ENCODE data around the gene SLC37A1.

SLC37A1 gene

DNA sequence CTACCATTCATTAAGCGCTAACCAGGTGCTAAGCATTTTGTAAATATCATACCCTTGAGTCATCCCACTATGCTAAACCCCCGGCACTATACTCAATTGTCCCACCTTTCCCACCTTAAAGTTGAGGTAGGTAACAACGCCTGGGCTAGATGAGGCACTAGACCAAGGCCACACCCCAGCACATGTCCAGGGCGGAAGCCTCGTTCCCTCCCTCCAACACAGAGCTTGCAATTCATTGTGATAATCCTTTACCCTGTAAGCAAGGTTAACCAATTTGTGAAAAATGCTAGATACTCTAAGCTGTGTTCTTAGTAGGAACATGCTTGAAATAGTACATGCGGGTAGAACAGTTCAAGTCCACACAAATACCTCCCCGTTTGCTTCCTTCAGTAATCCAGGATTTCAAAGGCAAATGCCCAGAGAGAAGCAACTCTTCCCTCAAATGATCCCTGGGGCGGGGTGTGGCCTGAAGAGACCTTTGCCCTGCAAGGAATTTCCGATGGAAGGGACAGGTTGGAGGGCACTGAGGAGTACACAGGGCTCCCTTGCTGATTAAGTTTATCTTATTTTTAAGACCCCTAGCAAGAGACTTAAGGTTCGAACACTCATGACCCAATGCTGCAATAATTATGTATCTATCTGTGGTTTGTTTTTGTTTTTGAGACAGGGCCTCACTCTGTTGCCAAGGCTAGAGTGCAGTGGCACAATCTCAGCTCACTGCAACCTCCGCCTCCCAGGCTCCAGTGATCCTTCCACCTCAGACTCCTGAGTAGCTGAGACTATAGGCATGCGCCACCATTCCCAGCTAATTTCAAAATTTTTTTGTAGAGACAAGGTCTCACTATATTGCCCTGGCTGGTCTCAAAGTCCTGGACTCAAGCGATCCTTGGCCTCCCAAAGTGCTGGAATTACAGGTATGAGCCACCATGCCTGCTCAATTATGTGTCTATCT is 20.3 kb upstream of the SLC37A1 start:
- no peak overlapping the region for H3K27ac ChIP-seq (ENCODE audit: low read depth, low read length)
- no peaks in the 10 kb centered on the region for H4K20me1 ChIP-seq (ENCODE audit: low read depth, low read length)
- no peaks in the 10 kb centered on the region for H3F3A ChIP-seq (ENCODE audit: insufficient read depth)
- H3K9me2 ChIP-seq (replicated peaks; ENCODE audit: insufficient read depth, low read length), result no peaks in the 10 kb centered on the region
- H3K9me3 ChIP-seq (ENCODE audit: insufficient read depth, low read length), result no peaks in the 10 kb centered on the region
- H3K27me3 ChIP-seq (ENCODE audit: low read length), result no peaks in the 10 kb centered on the region
- no peak overlapping the region for H2AFZ ChIP-seq (ENCODE audit: low read depth, low read length, severe bottlenecking)
- no peak overlapping the region for H3K4me2 ChIP-seq (ENCODE audit: low read depth, low read length, poor library complexity, severe bottlenecking)
- H3K79me2 ChIP-seq (ENCODE audit: insufficient read depth, low read length), result no peaks in the 10 kb centered on the region
- no peaks in the 10 kb centered on the region for H3K36me3 ChIP-seq (ENCODE audit: low read length)
- TF ChIP-seq, protein P1, sequence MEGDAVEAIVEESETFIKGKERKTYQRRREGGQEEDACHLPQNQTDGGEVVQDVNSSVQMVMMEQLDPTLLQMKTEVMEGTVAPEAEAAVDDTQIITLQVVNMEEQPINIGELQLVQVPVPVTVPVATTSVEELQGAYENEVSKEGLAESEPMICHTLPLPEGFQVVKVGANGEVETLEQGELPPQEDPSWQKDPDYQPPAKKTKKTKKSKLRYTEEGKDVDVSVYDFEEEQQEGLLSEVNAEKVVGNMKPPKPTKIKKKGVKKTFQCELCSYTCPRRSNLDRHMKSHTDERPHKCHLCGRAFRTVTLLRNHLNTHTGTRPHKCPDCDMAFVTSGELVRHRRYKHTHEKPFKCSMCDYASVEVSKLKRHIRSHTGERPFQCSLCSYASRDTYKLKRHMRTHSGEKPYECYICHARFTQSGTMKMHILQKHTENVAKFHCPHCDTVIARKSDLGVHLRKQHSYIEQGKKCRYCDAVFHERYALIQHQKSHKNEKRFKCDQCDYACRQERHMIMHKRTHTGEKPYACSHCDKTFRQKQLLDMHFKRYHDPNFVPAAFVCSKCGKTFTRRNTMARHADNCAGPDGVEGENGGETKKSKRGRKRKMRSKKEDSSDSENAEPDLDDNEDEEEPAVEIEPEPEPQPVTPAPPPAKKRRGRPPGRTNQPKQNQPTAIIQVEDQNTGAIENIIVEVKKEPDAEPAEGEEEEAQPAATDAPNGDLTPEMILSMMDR (IDR thresholded peaks at IDR 0.05; ENCODE audit: insufficient read depth, low read length, poor library complexity, severe bottlenecking), result no peak
- TF ChIP-seq EZH2phosphoT487 (conservative IDR thresholded peaks at IDR 0.05; ENCODE audit: low read length), result no peak
- no peak overlapping the region for H3K4me3 ChIP-seq (ENCODE audit: insufficient read depth, low read length, poor library complexity, severe bottlenecking)
- H3K9ac ChIP-seq (ENCODE audit: low read length), result no peak overlapping the region

GRCh38 chr21:42495027-42495426 is 18.6 kb upstream of the SLC37A1 start:
- Histone ChIP-seq H3K9ac (ENCODE audit: low read length) (no peak overlapping the region), H3K36me3 (ENCODE audit: low read length) (no peaks in the 10 kb centered on the region), H4K20me1 (ENCODE audit: low read depth, low read length) (no peaks in the 10 kb centered on the region), H3K9me3 (ENCODE audit: insufficient read depth, low read length) (no peaks in the 10 kb centered on the region), H3K27ac (ENCODE audit: low read depth, low read length) (no peak overlapping the region), H3K27me3 (ENCODE audit: low read length) (no peaks in the 10 kb centered on the region), H2AFZ (ENCODE audit: low read depth, low read length, severe bottlenecking) (no peak overlapping the region), H3K79me2 (ENCODE audit: insufficient read depth, low read length) (no peaks in the 10 kb centered on the region), H3K4me3 (ENCODE audit: insufficient read depth, low read length, poor library complexity, severe bottlenecking) (no peak overlapping the region), H3K4me2 (ENCODE audit: low read depth, low read length, poor library complexity, severe bottlenecking) (no peak overlapping the region), H3K9me2 (replicated peaks; ENCODE audit: insufficient read depth, low read length) (no peaks in the 10 kb centered on the region), H3F3A (ENCODE audit: insufficient read depth) (no peaks in the 10 kb centered on the region)
- no peak for TF ChIP-seq EZH2phosphoT487 (conservative IDR thresholded peaks at IDR 0.05; ENCODE audit: low read length)
- TF ChIP-seq, protein P1 (IDR thresholded peaks at IDR 0.05; ENCODE audit: insufficient read depth, low read length, poor library complexity, severe bottlenecking), result no peak

DNA sequence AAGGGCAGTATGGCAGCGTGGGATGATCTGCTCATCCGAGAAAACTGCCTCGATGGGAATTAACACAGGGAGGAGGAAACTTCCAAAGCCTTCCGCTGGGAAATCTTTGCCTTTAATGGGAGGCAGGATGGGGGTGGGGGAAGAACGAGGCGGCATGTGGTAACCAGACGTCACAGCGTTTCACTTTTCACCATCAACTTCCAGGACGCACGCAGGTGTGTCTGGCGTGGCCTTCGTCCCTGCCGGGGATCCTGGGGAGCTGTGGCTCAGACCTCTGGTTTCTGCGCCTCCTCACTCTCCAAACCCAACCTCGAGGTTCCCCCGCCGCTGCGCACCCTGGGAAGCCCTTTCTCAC is 17.9 kb upstream of the SLC37A1 start:
- Histone ChIP-seq H3K27me3 (ENCODE audit: low read length) (no peaks in the 10 kb centered on the region), H4K20me1 (ENCODE audit: low read depth, low read length) (no peaks in the 10 kb centered on the region), H3F3A (ENCODE audit: insufficient read depth) (no peaks in the 10 kb centered on the region), H3K9ac (ENCODE audit: low read length) (peak overlapping the region; percentile 36; the same call in 1 of the 2 replicates), H3K4me2 (ENCODE audit: low read depth, low read length, poor library complexity, severe bottlenecking) (peak overlapping the region; percentile 61), H3K9me3 (ENCODE audit: insufficient read depth, low read length) (no peaks in the 10 kb centered on the region), H3K4me3 (ENCODE audit: insufficient read depth, low read length, poor library complexity, severe bottlenecking) (peak overlapping the region; percentile 49), H3K27ac (ENCODE audit: low read depth, low read length) (no peak overlapping the region), H2AFZ (ENCODE audit: low read depth, low read length, severe bottlenecking) (peak overlapping the region; percentile 20), H3K36me3 (ENCODE audit: low read length) (no peaks in the 10 kb centered on the region), H3K9me2 (replicated peaks; ENCODE audit: insufficient read depth, low read length) (no peaks in the 10 kb centered on the region), H3K79me2 (ENCODE audit: insufficient read depth, low read length) (no peaks in the 10 kb centered on the region)
- TF ChIP-seq, protein P1 (IDR thresholded peaks at IDR 0.05; ENCODE audit: insufficient read depth, low read length, poor library complexity, severe bottlenecking), result no peak
- TF ChIP-seq EZH2phosphoT487 (conservative IDR thresholded peaks at IDR 0.05; ENCODE audit: low read length), result no peak
